Measurements from ENCODE around the gene DDX27. TPM values are rescaled to one million over a fixed set of nuclear protein-coding genes. Genes with fewer than 3 reads are reported as not detected.

DDX27 gene
- polyA plus RNA-seq, 1 experiment = 31.9 TPM

- no peak for DNase-seq (ENCODE audit: low read depth)
- no peak for TF ChIP-seq CTCF (IDR thresholded peaks at IDR 0.05; ENCODE audit: insufficient read depth, low read depth, low read length)
- ChIA-PET POLR2A (no interaction called here), CTCF (interaction anchor here (0.6 to 0.9 kb wide), 2 partner anchors 12 to 258 kb away, joined by 3 read pairs; no protein-coding TSS in a partner anchor)
- no peaks in the 10 kb centered on the region for H3K27me3 ChIP-seq (ENCODE audit: control insufficient read depth, insufficient read depth, low read length)
- peaks cover 56% of the 10 kb centered on the region for H3K36me3 ChIP-seq (ENCODE audit: control insufficient read depth, insufficient read depth, low read length)
- H3K4me3 ChIP-seq (ENCODE audit: low read depth, low read length) = no peak overlapping the region
Observed at GRCh38 chr20:49285813-49286494, 66.7 kb downstream of the DDX27 start.

- POLR2A ChIA-PET = interaction anchor here (0.5 kb wide), 2 partner anchors 18 to 75 kb away, joined by 3 to 7 read pairs; no protein-coding TSS in a partner anchor
- DNase-seq (ENCODE audit: low read depth) = no peak
- CTCF ChIA-PET = interaction anchor here (1.1 to 1.6 kb wide), 2 partner anchors 35 to 70 kb away, joined by 3 to 4 read pairs; no protein-coding TSS in a partner anchor
- peaks cover 53% of the 10 kb centered on the region for H3K36me3 ChIP-seq (ENCODE audit: control insufficient read depth, insufficient read depth, low read length)
- no peak for TF ChIP-seq CTCF (IDR thresholded peaks at IDR 0.05; ENCODE audit: insufficient read depth, low read depth, low read length)
- H3K4me3 ChIP-seq (ENCODE audit: low read depth, low read length) = no peak overlapping the region
- no peaks in the 10 kb centered on the region for H3K27me3 ChIP-seq (ENCODE audit: control insufficient read depth, insufficient read depth, low read length)
Observed at GRCh38 chr20:49286689-49287551, 67.7 kb downstream of the DDX27 start.

GRCh38 chr20:49287555-49288249 is 68.5 kb downstream of the DDX27 start:
- H3K36me3 ChIP-seq (ENCODE audit: control insufficient read depth, insufficient read depth, low read length) = peaks cover 46% of the 10 kb centered on the region
- DNase-seq (ENCODE audit: low read depth) = peak; percentile 35
- POLR2A ChIA-PET = interaction anchor here (0.5 to 1.3 kb wide), 3 partner anchors 10 to 74 kb away, joined by 3 to 7 read pairs (median 5); partner anchors contain the start of gene ZNFX1

GRCh38 chr20:49288250-49288751 is 69.1 kb downstream of the DDX27 start:
- Histone ChIP-seq H3K27me3 (ENCODE audit: control insufficient read depth, insufficient read depth, low read length) (no peaks in the 10 kb centered on the region), H3K4me3 (ENCODE audit: low read depth, low read length) (no peak overlapping the region), H3K36me3 (ENCODE audit: control insufficient read depth, insufficient read depth, low read length) (peaks cover 40% of the 10 kb centered on the region)
- ChIA-PET POLR2A (interaction anchor here (1.3 kb wide), 1 partner anchor 10 kb away, joined by 5 read pairs; the partner anchor contains the start of gene ZNFX1), CTCF (interaction anchor here (1.6 kb wide), 1 partner anchor 34 kb away, joined by 4 read pairs; no protein-coding TSS in a partner anchor)
- no peak for DNase-seq (ENCODE audit: low read depth)
- TF ChIP-seq CTCF (IDR thresholded peaks at IDR 0.05; ENCODE audit: insufficient read depth, low read depth, low read length) = no peak

More at GRCh38 chr20:49287555-49288249, 68.5 kb downstream of the DDX27 start:
- CTCF ChIA-PET = interaction anchor here (1.1 to 1.6 kb wide), 2 partner anchors 34 to 71 kb away, joined by 3 to 4 read pairs; no protein-coding TSS in a partner anchor
- TF ChIP-seq CTCF (IDR thresholded peaks at IDR 0.05; ENCODE audit: insufficient read depth, low read depth, low read length) = no peak
- Histone ChIP-seq H3K27me3 (ENCODE audit: control insufficient read depth, insufficient read depth, low read length) (no peaks in the 10 kb centered on the region), H3K4me3 (ENCODE audit: low read depth, low read length) (no peak overlapping the region)

Data from BJ (cell line).